ENCODE data around the gene KIAA1217.
A peak's percentile ranks its signal among the peaks of the same experiment; 100 is the strongest.

Gene KIAA1217

GRCh38 chr10:24209946-24210491 is 1.1 kb downstream of the KIAA1217 start:
- DNase-seq (ENCODE audit: low spot score) = peak; percentile 37

DNA sequence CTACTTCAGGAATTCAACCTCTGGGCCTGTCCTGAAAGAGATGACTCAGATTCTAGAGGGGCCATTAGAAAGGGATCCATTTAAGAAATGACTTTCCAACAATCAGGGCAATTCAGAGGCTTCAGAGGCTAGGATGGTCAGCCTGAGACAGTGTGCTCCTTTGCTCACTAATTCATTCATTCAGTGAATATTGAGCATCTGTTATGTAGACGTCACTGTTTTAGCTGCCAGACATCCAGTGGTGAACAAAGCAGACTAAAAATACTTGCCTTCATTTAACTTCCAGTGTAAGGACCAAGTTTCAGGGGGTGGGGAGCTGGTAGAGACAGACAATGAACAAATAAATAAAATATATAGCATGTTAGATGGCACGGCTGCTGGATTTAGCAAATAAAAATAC is 1.6 kb downstream of the KIAA1217 start:
- no peak for DNase-seq (ENCODE audit: low spot score)

DNA sequence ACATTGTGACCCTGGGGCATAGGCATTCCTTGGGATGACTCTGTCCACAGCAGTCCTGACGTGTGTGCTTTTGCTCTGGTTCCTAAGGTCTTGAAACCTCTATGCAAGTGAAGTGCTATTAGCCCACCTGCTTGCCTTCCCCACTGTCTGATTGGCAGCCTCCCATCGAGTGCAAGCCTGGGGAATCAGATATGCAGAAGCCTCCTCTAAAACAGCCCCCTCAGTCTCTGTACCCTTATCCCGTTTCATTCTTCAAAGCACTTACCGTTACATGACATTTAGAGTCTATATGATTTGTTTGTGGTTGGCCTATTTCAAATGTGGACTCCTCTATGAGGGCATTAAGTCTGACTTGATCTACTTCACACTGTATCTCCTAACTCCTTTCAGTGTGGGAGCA is 4.3 kb downstream of the KIAA1217 start:
- DNase-seq (ENCODE audit: low spot score) = no peak

DNA sequence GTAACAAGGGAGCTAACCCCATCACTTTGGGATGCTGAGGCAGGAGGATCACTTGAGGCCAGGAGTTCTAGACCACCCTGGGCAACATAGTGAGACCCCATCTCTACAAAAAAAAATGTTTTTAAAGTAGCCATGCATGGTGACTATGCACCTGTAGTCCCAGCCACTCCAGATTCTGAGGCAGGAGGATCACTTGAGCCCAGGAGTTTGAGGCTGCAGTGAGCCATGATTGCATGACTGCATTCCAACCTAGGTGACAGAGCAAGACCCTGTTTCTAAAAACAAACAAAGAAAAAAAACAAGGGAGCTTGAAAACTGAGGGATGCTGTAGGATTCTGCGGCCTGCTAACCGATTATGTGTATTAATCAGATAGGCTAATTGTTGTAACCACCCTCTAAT is 4.9 kb downstream of the KIAA1217 start:
- no peak for DNase-seq (ENCODE audit: low spot score)

DNA sequence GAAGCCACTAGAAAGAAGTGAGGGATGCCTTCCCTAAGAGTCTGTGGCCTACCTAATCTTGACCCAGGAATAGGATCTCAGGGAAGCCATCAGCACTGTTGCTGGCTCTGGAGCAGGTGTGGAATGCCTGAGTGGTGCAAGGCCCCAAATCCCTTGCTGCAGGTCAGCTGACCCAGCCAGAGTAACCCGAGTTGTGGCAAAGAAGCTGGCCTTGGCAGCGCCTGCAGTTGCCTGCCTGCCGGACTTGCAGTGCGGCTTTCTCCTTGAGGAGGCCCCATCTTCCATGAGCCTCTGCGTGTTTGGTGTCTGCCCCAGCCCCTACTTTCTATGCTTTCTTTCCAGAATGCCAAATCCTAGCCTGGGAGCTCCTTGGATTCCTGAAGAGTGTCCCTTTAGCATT is 5.8 kb downstream of the KIAA1217 start:
- no peak for DNase-seq (ENCODE audit: low spot score)

- no peak for DNase-seq (ENCODE audit: low spot score)
These were observed 6.3 kb downstream of the KIAA1217 start for GRCh38 chr10:24215196-24215595.

GRCh38 chr10:24215603-24216002 is 6.7 kb downstream of the KIAA1217 start:
- no peak for DNase-seq (ENCODE audit: low spot score)

DNA sequence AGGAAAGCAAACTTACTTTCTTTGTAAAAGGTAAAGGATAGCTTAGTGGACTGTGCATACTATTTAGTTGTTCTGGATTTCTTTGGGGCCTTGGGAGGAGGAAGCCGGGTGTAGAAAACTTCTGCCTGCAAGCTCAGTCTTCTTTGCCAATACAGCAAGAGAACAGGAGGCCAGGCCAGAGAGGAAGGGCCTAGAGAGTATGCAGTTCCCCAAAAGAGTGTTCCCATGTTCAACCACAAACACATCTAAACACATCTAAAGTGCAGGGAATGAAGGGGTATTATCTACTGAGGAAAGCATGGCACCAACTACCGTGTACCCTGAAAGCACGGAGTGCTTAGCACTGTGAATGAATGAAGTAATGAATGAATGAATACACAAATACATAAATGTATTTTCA is 11.0 kb downstream of the KIAA1217 start:
- no peak for DNase-seq (ENCODE audit: low spot score)

- no peak for DNase-seq (ENCODE audit: low spot score)
These were observed 14.4 kb downstream of the KIAA1217 start for GRCh38 chr10:24223341-24223740.

- no peak for DNase-seq (ENCODE audit: low spot score)
These were observed 15.0 kb downstream of the KIAA1217 start for GRCh38 chr10:24223953-24224352.

DNA sequence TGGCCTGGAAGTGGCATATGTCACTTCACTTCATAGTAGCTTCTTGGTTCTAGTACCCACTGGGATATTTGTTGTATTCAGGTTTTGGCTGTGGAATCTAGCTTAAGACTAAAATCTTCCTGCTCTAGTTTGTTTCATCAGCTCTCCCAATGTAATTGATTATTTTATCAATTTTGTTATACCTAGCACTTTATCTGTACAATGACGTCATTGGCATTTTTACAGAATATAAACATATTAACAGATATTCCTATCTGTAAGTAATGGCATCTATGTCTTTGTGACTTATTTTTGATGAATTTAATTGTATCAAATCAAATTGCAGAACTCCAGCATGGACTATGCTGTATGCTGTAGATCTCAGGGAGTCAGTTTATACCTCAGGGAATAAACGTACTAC is 19.7 kb downstream of the KIAA1217 start:
- no peak for DNase-seq (ENCODE audit: low spot score)

- no peak for DNase-seq (ENCODE audit: low spot score)
These were observed 21.0 kb downstream of the KIAA1217 start for GRCh38 chr10:24229909-24230308.

DNA sequence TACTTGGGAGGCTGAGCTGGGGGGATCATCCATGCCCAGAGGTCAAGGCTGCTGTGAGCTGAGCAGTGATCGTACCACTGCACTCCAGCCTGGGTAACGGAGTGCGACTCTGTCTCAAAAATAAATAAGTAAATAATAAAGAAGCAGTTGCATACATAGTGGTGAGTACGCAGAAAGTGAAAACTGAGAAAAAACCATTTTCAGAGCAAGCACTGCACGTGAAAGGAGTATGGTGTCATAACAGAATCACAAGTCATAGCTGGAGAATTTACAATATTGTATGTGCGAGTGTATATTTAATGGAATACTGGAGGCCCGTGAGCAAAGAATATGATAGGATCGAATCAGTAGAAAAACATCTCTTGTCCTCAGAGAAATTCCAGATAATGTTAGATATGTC is 22.3 kb downstream of the KIAA1217 start:
- DNase-seq (ENCODE audit: low spot score) = no peak

DNA sequence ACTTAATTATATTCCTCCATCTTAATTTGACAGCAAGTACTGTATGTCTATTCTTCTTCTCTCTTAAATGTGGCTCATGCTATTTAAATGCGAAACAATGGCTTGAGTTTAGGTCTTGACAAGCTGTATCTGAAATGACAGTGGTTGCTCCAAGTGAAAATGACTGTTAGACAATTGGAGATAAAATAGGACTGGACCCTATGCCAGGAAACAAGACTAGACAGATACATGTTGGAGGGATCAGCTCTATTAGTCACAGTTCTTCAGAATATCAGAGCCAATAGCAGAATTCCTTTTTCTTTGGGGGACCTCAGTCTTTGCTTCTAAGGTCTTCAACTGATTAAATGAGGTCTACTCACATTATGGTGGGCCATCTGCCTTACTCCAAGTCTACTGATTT is 25.8 kb downstream of the KIAA1217 start:
- no peak for DNase-seq (ENCODE audit: low spot score)

DNA sequence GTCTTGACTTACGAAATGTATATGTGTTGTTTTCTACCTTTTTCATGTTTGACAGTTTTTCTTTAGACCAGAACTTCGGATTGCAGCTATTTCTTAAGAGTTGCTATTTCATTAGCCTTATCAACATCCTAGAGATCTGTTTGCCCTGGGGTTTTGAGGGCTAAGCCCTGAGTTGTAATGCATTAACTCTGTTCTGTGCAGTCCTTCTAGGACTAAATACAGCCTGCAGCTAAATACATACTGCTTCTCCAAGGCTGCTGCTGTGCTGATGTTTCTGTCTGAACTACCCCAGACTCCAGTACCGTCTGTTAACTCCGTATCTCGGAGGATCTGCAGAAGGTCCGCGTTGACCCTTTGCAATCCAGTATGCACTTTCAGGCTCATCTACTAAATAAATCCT is 26.5 kb downstream of the KIAA1217 start:
- no peak for DNase-seq (ENCODE audit: low spot score)

- no peak for DNase-seq (ENCODE audit: low spot score)
These were observed 29.0 kb downstream of the KIAA1217 start for GRCh38 chr10:24237801-24238395.

DNA sequence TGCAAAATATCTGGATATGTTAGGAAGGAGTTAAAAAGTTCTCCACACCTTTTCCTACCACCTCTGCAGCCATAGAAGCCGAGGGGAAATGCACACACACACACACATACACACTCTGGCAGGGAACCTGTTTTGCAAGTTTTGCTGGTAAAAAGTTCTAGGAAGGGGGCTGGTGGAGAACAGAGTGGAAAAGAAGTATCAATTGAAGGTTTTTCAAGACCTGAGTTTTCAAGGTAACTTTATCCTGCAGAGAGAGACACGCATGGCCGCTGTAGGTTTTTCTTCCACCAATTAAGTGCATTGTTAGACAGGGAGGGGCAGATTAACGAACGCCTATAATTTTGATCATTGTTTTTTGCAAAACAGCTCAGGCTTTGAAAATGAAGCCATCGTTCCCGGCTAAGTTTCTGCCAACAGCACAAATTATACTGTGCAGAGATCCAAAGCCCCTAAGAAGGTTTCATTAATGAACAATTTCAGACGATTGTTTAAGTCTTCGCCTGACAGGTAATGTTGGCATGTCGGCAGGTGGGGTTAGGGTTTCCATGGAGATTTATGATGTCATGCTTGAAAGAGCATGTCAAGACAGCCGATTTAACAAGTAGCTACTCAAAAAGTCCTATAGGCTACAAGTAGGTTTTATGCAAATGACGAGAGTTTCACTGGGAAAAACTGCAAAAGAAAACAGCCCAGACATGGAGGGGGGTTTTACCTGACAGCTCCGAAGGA is 29.7 kb downstream of the KIAA1217 start:
- DNase-seq (ENCODE audit: low spot score) = no peak

DNA sequence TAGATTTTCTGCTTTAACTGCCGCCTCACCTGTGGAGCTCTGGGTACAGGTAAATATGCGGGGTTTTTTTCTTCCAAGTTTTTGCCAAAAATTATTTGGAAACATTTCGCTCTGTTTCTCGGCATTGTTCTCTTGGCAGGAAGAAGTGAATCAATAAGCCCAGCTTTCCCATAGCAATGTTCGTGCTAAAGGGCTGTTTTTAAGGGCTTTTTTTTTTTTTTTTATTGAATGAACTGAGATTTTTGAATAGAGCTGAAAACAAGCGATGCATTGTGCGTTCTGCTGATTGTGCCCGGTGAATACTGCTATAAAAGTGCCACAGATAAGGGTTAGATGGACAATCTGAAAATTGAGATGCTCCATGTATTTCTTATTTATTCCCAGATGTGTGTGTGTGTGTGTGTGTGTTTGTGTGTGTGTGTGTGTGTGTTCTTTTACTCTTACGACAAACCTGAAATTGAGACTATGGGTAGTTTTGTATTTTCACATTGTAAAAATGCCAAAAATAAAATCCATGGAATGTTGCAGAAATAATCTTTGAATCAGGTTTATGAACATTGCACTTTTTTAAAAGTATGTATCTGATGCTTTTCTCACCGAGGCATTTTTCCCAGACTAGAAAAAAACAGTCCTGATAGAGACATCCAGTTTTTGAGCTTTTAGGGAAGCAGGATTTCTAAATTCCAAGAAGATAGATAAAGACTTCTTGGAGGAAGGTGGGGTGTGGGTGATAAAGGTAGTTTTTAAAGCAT is 30.5 kb downstream of the KIAA1217 start:
- DNase-seq (ENCODE audit: low spot score) = no peak

DNA sequence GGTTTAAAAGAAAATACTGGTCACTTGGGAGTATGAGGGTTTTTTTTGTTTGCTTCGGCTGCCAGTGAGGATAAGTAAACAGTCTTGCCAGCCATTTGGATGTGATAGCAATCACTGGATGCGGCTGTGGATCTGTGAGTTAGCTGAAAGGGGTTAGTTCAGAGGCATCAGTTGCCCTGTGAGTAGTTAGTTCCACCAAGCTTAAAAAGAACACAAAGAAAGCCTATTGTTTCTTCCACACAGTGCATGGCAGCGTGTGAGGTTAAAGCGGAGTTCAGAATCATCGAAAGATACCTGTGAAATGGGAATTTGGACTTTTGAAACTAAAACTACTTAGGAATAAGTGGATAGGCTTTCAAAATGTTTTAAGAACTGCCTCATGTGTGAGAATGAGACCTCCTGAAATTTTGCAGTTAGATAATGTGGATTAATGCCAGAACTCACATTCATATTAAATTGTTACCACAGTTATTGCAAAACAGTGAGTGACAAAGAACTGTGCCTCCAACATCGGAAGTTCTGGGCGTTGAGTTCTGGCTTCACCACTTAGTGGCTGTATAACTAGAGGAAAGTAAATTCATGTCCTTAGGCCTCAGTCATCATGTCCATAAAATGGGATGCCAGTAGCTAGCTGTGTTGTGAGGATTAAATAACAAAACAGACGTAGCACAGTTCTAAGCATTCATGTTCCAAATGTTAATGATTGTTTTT is 31.3 kb downstream of the KIAA1217 start:
- no peak for DNase-seq (ENCODE audit: low spot score)

GRCh38 chr10:24241536-24242040 is 32.6 kb downstream of the KIAA1217 start:
- no peak for DNase-seq (ENCODE audit: low spot score)

DNA sequence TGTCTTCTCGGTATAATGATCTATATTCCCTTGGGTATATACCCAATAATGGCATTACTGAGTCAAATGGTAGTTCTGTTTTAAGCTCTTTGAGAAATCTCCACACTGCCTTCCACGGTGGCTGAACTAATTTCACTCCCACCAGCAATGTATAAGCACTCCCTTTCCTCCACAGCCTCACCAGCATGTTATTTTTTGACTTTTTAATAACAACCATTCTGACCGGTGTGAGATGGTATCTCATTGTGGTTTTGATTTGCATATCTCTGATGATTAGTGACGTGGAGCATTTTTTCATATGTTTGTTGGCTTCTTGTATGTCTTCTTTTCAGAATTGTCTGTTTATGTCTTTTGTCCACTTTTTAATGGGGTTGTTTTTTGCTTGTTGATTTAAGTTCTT is 33.6 kb downstream of the KIAA1217 start:
- DNase-seq (ENCODE audit: low spot score) = no peak

- no peak for DNase-seq (ENCODE audit: low spot score)
These were observed 37.4 kb downstream of the KIAA1217 start for GRCh38 chr10:24246365-24246764.
